SIG-M5 treated with dmso at 0.1 percent for 504 hours (cell line): ENCODE data around the gene MVD.

Experiments
- DNase-seq: peaks from one replicate; lab custom pipeline; 2025; ENCODE audit not compliant: unreplicated experiment; lab: John Stamatoyannopoulos, UW

Gene MVD

DNA sequence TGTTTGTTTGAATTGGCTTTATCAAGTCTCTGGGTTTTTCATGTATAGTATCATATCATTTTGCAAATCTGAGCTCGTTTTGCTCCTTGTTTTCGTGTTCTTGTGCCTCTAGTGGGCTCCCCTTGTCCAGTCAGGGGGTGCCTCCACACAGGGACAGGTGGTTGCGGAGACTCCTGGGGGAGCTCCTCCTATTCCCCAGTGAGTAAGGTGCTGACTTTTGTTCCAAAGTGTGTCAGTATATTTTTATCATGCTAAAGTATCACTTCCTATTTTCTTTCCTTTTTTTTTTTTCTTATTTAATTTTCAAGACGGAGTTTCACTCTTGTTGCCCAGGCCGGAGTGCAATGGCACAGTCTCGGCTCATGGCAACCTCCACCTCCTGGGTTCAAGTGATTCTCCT, 54.8 kb downstream of the MVD start:
- no peak for DNase-seq

DNA sequence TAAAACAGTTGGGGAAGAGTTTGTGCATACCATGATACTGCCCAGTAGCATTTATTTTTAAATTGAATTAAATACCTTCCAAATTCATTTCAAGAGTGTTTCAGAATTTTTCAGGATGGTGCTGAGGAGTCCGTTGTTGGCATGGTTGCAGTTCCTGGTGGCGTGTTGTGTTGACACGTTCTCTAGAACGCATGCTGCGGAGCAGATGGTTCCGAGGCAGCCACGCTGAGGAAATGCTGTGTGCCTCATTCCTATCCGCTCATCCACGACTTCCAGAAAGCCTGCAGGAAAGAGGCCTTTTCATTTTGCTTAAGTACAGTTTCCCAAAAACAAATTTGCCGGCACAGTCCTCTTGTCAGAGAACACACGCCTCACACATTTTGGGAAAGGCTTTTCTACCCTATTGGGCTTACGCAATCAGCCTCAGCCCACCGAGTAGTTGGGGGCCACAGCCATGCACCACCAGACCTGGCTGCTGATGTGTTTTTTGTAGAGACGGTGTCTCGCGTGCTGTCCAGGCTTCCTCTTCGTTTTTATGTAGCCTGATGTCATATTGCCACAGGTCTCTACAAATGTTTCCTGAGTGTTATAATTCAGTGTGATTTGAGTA, 56.6 kb downstream of the MVD start:
- DNase-seq = no peak

DNA sequence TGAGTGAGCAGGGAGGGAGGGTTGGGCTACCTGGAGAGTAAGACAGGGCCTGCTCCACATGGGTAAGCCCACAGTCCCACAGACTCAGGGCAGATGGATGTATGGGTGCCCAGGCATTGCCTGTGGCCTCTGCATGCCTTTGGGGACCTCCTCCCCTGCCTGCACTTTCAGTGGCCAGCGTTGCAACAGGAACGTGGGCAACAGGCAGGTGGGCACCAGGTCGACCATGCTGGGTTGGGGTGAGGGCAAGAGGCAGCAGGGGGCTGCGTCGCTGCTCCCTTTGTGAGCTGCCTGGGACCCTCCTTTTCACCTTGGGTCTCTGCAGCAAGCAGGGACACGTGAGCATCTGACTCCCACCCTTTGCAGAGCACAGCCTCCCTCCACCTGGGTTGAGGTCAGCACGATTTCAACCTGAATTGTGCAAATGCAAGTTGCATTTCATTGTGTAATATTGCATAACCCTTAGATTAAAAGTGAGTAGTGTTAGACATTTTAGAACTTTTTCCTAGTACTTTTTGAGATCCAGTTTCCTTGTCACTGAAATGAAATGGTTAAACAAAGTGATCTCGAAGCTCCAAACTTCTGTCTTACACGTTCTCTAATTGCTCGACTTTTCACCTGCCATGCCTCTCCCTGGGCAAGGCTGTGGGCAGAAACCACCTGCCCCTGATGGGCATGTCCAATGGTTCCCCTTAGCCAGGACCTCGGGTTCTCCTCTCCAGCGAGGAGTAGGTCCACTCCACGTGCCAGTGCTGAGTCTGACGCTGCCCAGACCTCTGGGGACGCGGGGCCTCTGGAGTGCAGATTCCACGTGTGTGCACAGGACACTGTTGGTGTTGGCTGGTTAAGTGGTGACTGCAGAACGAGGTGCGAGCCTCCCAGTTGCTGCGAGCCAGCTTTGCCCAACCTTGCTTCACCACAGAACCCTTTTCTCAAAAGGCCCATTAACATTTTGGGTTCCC, 57.4 kb downstream of the MVD start:
- no peak for DNase-seq

- DNase-seq = no peak
Observed at GRCh38 chr16:88602091-88602490, 60.8 kb downstream of the MVD start.
